Activated T-cell treated with anti-CD3 and anti-CD28 coated beads for 4 hours (primary cell): ENCODE measurements around the gene UNC50.
"Not testable (repeated sequence)": the region's sequence is repeated elsewhere in the genome, so short reads cannot be mapped to it uniquely, and the experiment has no call there.

Experiments
- DNase-seq: peaks from one replicate; pipeline ENCODE4 v3.0.0-alpha.2; 2020

The UNC50 gene

GRCh38 chr2:98615481-98615880, 7.1 kb downstream of the UNC50 start:
- no peak for DNase-seq

GRCh38 chr2:98617149-98617548, 8.8 kb downstream of the UNC50 start:
- DNase-seq = no peak

GRCh38 chr2:98623657-98624056, 15.3 kb downstream of the UNC50 start:
- no peak for DNase-seq

GRCh38 chr2:98632351-98632750, 24.0 kb downstream of the UNC50 start:
- DNase-seq = no peak

GRCh38 chr2:98634406-98635092, 26.2 kb downstream of the UNC50 start:
- peak; percentile 25 for DNase-seq

GRCh38 chr2:98637401-98638147, 29.2 kb downstream of the UNC50 start:
- peak; percentile 18 for DNase-seq

- DNase-seq = no peak
Measured at GRCh38 chr2:98643496-98644100, 35.2 kb downstream of the UNC50 start.

- no peak for DNase-seq
Measured at GRCh38 chr2:98647636-98648035, 39.2 kb downstream of the UNC50 start.

- DNase-seq = no peak
Measured at GRCh38 chr2:98648451-98648850, 40.1 kb downstream of the UNC50 start.

- DNase-seq = peak; percentile 80
Measured at GRCh38 chr2:98649135-98649991, 41.0 kb downstream of the UNC50 start.

GRCh38 chr2:98649992-98650375, 41.6 kb downstream of the UNC50 start:
- no peak for DNase-seq

- no peak for DNase-seq
Measured at GRCh38 chr2:98650998-98651397, 42.6 kb downstream of the UNC50 start.

GRCh38 chr2:98654699-98655495, 46.5 kb downstream of the UNC50 start:
- no peak for DNase-seq

- no peak for DNase-seq
Measured at GRCh38 chr2:98656800-98657199, 48.4 kb downstream of the UNC50 start.

- DNase-seq = no peak
Measured at GRCh38 chr2:98658816-98659490, 50.6 kb downstream of the UNC50 start.

GRCh38 chr2:98659491-98659840, 51.1 kb downstream of the UNC50 start:
- DNase-seq = not testable (repeated sequence)

- DNase-seq = no peak
Measured at GRCh38 chr2:98663511-98664090, 55.2 kb downstream of the UNC50 start.

GRCh38 chr2:98664323-98664722, 55.9 kb downstream of the UNC50 start:
- DNase-seq = peak; percentile 29

- no peak for DNase-seq
Measured at GRCh38 chr2:98665677-98666076, 57.3 kb downstream of the UNC50 start.
